Skin epidermis (tissue), 12 donors: ENCODE measurements around the gene IL4.
A peak's percentile ranks its signal among the peaks of the same experiment; 100 is the strongest.
"Not testable (repeated sequence)": the region's sequence is repeated elsewhere in the genome, so short reads cannot be mapped to it uniquely, and the experiment has no call there.

ENCODE experiments used
- H3K27ac ChIP-seq, 21 experiments: fragments of 200-600 bp; sonication (generic) in 11 of 21; one replicate each; pipeline ENCODE4 v1.5.0; 2020; ENCODE audit warnings: mild to moderate bottlenecking in 3 of 21, inconsistent platforms in 2 of 21, moderate library complexity in 2 of 21
- H3K4me3 ChIP-seq, 7 experiments: fragments of 200-600 bp; sonication (generic) in 2 of 7; one replicate each; pipeline ENCODE4 v1.5.0; 2020; ENCODE audit warnings: inconsistent platforms in 2 of 7, mild to moderate bottlenecking in 2 of 7, moderate library complexity in 1 of 7

IL4 gene

GRCh38 chr5:132673939-132674630 lies at the start of gene IL4:
TSS of gene IL4 (plus strand) at chr5:132673989. CDS start at chr5:132674051, 62 bp downstream.
- Histone ChIP-seq H3K4me3 (no peak within 1 kb of the TSS), H3K27ac (peak within 1 kb of the TSS in 7 of 21 experiments; percentile 45 to 69 (median 60))

DNA sequence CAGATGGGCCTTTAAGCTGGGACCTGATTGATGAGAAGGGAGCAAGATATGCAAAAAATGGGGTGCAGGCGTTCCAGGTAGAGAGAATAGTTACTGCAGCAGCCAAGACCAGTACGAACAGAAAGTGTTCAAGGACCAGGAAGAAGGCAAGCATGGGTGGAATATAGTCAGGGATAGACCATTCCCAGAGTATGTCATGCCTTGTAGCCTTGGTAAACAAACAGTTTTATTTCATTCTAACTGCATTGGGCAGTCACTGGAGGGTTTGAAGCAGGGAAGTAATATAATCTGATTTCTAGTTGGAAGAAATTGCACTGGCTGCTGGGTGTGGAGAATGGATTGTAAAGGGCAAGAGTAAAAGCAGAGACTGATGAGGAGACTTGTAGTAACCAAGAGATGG lies 46.3 kb upstream of the IL4 start:
- Histone ChIP-seq H3K27ac (no peak overlapping the region), H3K4me3 (no peak overlapping the region)

- H3K27ac ChIP-seq: no peak overlapping the region
- H3K4me3 ChIP-seq: no peak overlapping the region
These were observed 45.0 kb upstream of the IL4 start for GRCh38 chr5:132628814-132629213.

- H3K27ac ChIP-seq: no peak overlapping the region
- no peak overlapping the region for H3K4me3 ChIP-seq
These were observed 44.4 kb upstream of the IL4 start for GRCh38 chr5:132629230-132629944.

GRCh38 chr5:132633587-132633986 lies 40.2 kb upstream of the IL4 start:
- not testable (repeated sequence) for H3K27ac ChIP-seq, H3K4me3 ChIP-seq

- H3K4me3 ChIP-seq: no peak overlapping the region
- H3K27ac ChIP-seq: no peak overlapping the region
These were observed 37.9 kb upstream of the IL4 start for GRCh38 chr5:132635873-132636272.

DNA sequence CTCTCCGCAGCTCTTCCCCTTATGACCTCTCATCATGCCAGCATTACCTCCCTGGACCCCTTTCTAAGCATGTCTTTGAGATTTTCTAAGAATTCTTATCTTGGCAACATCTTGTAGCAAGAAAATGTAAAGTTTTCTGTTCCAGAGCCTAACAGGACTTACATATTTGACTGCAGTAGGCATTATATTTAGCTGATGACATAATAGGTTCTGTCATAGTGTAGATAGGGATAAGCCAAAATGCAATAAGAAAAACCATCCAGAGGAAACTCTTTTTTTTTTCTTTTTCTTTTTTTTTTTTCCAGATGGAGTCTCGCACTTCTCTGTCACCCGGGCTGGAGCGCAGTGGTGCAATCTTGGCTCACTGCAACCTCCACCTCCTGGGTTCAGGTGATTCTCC lies 36.5 kb upstream of the IL4 start:
- no peak overlapping the region for H3K4me3 ChIP-seq
- H3K27ac ChIP-seq: no peak overlapping the region

DNA sequence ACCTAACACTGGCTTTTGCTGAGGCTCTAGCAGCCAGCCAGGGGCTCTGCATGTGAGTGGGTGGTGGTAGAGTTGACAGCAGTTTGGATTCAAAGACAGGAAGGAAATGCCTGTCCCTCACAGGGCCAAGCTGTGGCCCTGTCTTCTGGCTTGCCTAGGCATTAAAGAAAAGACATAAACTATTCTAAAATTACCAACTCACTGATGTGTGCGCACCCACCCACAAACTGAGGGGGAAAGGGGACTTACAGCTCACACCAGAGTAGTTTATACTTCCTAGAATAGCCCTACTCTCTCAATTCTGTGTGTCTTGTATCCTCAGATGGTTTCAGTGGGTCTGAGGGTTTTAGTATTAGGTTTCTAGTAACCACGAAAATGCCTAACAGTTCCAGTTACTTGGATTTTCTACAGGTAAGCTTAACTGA lies 34.1 kb upstream of the IL4 start:
- Histone ChIP-seq H3K27ac (no peak overlapping the region), H3K4me3 (no peak overlapping the region)

DNA sequence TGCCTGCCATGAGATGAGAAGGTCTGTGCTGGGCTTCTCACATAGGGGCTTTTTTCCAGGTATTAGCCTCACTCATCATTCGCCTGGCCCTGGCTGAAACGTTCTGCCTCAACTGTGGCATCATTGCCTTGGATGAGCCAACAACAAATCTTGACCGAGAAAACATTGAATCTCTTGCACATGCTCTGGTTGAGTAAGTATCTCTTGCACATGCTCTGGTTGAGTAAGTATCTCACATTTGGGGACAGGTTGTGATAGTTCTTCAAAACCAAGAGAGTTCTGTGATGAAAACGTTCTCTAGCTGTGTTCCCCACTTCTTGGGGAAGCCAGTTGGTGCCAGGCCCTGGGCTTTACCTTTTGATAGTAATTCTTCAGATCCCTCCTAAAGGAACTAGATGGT lies 33.2 kb upstream of the IL4 start:
- no peak overlapping the region for H3K27ac ChIP-seq
- H3K4me3 ChIP-seq: no peak overlapping the region

GRCh38 chr5:132641241-132641723 lies 32.5 kb upstream of the IL4 start:
- Histone ChIP-seq H3K27ac (no peak overlapping the region), H3K4me3 (no peak overlapping the region)

DNA sequence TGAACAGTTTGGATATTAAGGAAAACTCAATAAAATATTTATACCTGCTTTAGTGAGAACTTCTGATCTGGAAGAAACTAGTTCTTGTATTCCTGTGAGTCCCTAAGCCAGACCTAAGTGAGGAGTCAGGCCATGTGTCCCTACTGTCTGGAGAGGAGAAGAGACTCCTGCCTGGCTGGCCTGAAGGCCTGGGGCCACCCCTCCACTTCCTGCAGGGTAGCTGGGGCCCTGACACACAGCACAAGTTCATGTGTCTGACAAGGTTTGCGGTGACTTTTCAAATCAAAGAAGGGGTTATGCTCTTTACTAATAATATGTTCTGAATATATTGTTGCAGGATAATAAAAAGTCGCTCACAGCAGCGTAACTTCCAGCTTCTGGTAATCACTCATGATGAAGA lies 31.9 kb upstream of the IL4 start:
- H3K27ac ChIP-seq: no peak overlapping the region
- no peak overlapping the region for H3K4me3 ChIP-seq

- H3K4me3 ChIP-seq: no peak overlapping the region
- no peak overlapping the region for H3K27ac ChIP-seq
These were observed 29.6 kb upstream of the IL4 start for GRCh38 chr5:132644177-132644576.

DNA sequence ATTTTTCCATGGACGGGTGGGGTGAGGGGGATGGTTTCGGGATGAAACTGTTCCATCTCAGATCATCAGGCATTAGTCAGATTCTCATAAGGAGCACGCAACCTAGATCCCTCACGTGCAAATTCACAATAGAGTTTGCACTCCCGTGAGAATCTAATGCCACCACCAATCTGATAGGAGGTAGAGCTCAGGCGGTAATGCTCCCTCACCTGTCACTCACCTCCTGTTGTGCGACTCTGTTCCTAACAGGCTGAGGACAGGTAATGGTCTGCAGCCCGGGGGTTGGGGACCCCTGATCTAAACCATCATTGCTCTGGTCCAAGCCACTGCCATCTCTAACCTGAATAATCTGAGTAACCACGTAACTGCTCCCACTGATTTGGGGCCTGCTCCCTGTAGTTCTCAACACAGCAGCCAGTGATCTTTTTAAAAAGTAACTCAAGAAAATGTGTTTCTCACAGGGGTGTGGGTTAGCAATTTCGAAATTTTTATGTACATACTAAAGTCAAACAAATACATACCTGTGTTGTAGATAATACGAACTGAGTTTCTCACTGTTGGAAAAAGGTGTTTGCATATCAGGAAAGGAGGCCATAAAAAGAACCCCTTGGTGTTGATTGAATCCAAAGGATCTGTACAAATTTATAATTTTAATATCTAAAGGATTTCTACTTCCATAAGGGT lies 27.1 kb upstream of the IL4 start:
- H3K4me3 ChIP-seq: no peak overlapping the region
- no peak overlapping the region for H3K27ac ChIP-seq

GRCh38 chr5:132647473-132647872 lies 26.3 kb upstream of the IL4 start:
- no peak overlapping the region for H3K27ac ChIP-seq
- no peak overlapping the region for H3K4me3 ChIP-seq

DNA sequence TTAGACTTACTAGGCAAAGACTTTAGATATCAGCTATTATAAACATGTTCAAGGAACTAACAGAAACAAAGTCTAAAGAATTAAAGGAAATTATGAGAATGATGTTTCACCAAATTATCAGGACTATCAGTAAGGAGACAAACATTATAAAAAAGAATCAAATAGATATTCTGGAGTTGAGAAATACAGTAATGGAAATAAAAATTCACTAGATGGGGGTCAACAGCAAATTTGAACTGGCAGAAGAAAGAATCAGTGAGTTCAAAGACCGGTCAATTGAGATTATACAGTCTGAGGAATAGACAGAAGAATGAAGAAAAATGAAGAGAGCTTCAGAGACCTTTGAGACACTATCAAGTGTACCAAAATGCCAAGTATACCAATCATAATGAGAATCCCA lies 25.4 kb upstream of the IL4 start:
- Histone ChIP-seq H3K4me3 (no peak overlapping the region), H3K27ac (no peak overlapping the region)

- no peak overlapping the region for H3K4me3 ChIP-seq
- H3K27ac ChIP-seq: no peak overlapping the region
These were observed 21.8 kb upstream of the IL4 start for GRCh38 chr5:132651838-132652469.

DNA sequence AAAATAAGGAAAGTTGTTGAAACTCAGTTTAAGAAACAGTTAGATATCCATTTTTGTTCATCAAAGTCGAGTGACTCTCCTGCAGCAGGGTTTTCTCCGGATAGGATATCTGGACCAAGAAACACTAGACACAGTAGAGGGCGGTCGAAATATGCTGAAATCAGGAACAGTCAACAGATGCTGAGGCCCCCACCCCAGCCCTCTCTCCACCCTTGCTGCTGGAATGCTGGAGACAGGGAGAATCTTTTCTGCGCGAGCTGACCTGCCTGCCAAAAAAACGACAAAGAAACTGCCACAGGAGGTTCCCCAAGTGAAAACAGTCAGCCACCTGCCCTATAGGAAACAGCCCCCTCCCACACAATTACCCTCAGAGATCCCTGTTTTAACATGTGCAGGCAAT lies 20.1 kb upstream of the IL4 start:
- Histone ChIP-seq H3K4me3 (no peak overlapping the region), H3K27ac (no peak overlapping the region)

DNA sequence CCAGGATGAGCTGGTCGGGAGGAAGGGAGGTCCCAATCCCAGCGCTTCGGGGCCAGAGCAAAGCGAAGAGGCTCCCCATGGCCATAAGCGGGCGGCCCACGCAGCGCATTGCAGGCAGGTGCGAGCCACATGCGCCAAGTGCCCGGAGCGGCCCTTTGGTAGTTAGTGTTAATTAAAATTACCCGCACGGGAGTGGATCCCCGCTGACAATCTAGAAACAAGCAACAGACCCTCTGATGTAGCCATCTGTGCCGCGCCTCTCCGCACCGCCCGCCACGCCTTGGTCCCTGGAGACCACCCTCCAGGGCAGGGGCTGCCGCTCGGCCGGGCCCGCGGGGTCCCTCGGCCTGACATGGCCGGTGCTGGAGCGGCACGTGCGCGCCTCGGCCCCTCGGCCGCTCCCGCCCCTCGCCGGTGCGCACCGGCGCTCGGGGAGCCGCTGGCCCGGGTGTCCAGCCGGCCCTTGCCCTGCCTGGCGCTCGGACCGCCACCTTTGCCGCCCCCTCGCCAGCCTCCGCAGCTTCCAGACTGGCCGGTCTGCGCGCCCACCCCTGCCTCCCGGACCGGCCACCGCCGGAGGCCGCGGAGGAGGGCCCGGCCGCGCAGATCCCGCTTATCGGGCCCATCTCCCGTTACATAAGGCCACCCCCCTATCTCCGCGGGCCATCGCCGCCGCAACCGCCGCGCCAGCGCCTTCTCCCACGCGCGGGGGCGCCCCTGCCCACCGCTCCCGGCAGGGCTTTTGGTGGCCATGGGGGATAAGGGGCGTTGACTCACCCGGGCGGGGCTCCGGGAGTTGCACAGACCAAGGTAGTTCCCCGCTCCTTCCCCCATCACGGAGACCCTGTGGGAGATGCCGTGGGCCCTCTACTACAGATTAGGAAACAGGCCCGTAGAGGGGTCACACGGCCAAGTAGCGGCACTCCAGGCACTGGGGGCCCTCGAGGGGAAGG lies 17.7 kb upstream of the IL4 start:
- H3K27ac ChIP-seq: no peak overlapping the region
- peak overlapping the region in 6 of 7 experiments; percentile 5 to 33 (median 18) for H3K4me3 ChIP-seq

DNA sequence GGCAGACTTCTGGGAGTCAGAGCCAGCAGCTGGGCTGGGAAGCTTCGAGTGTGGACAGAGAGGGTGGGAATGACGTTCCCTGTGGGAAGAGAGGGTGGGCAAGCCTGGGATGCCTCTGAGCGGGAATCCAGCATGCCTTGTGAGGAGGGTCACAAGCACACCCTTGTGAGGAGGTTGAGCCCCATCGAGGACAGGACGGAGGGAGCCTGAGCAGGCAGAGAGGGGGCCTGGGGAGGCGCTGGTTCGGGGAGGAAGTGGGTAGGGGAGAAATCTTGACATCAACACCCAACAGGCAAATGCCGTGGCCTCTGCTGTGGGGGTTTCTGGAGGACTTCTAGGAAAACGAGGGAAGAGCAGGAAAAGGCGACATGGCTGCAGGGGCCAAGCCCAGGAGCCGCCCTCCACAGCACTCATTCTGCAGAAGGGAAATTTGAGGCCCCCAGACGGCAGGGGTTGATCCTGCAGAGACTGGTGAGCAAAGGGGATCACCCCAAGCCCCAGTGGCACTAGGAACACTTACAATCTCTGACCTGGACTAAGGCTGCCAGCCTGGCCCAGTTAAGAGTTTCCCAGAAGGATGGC lies 16.9 kb upstream of the IL4 start:
- Histone ChIP-seq H3K4me3 (peak overlapping the region in 3 of 7 experiments; percentile 5 to 33 (median 24)), H3K27ac (no peak overlapping the region)
